Left ventricle myocardium superior (tissue), 1 donor: ENCODE measurements around the gene ZBTB7C. TPM values are rescaled to one million over a fixed set of nuclear protein-coding genes. Genes with fewer than 3 reads are reported as not detected.

Experiments
- ATAC-seq: fragments of 200-7000 bp; cut with Tn5 transposase; one replicate; pipeline ENCODE4 v1.9.1; 2020; ENCODE audit warnings: mild to moderate bottlenecking, moderate library complexity
- DNase-seq: peaks from one replicate; pipeline ENCODE4 v3.0.0-alpha.2; 2020
- intact Hi-C: fragments of 100-400 bp; cut with micrococcal nuclease; formaldehyde crosslinking; loops from one replicate; pipeline ENCODE4 v1.11.0; 2022
- total RNA-seq: library from RNA; stranded (reverse); fragmentation: NEBNext Ultra II Directional; extraction: Animal tissue kit (Norgen Biotek cat#: 25700); gene quantifications from one replicate; pipeline ENCODE4 v1.2.1, GENCODE V29; 2021
- donor health status: DM: no; HTN: yes; CAD: no; lungs with severe emphysema.

Gene ZBTB7C
- total RNA-seq, 1 donor from 2014 or later: 2.1 TPM

DNA sequence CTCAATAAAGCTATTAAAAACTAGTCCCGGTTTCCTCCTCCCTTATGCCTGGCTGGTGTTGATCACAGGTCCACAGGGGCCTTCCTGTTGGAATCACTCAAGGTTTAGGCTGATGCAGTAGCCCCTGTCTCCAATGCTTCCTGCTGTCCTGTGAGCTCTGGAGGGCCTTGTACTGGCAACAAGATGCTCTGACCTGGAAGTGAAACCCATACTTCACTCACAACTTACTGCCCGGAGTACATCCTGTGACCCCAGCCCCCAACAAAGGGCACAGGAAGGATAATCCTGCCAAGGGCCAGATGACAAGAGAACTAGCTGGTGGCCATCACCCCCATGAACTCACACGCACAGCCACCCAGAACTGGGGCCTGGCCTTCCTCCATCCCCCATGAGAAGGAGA is 50.3 kb downstream of the ZBTB7C start:
- intact Hi-C loops: no loop called here
- DNase-seq (no peak), ATAC-seq (no peak)

DNA sequence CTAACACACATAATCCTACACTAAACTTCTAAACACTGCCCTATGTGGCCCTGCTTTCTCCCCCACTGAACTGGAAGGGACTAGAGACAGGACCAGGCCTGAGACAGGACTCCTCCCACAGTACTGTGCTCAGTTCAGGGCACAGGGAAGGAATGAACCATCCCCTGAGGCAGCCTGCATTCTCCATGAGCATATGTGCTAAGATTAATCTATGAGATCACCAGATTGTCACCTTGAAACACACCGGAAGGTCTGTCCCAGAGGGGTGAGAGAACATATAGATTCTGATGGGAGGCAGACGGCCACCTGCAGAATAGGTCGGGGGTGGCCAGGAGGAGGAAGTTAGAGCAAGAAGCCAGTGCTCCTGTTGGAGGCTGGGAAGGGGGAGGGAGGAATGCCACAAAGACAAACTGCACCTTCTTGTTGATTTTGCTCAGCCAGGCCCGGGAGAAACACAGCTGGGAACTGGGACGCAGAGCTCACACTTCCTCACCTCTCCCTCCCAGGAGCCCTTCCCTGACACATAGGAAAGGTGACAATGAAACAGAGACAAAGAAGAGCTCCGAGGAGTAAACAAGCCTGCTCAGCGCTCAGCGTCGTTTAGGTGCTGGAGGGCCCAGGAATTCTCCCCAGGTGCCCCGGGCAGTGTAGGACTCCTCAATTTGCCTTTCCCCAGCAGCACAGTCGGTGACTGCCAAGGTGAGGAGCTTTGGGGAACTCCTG is 52.1 kb downstream of the ZBTB7C start:
- no peak for DNase-seq
- intact Hi-C loops: no loop called here
- ATAC-seq: no peak

- DNase-seq: no peak
- intact Hi-C loops: no loop called here
- ATAC-seq: no peak
These were observed 52.9 kb downstream of the ZBTB7C start for GRCh38 chr18:48356151-48356745.

GRCh38 chr18:48355276-48356115 is 53.7 kb downstream of the ZBTB7C start:
- intact Hi-C loops: no loop called here
- peak; percentile 33 for ATAC-seq

GRCh38 chr18:48354746-48355260 is 54.4 kb downstream of the ZBTB7C start:
- no peak for ATAC-seq
- no peak for DNase-seq
- intact Hi-C loops: no loop called here

More at GRCh38 chr18:48355276-48356115, 53.7 kb downstream of the ZBTB7C start:
- DNase-seq: no peak

DNA sequence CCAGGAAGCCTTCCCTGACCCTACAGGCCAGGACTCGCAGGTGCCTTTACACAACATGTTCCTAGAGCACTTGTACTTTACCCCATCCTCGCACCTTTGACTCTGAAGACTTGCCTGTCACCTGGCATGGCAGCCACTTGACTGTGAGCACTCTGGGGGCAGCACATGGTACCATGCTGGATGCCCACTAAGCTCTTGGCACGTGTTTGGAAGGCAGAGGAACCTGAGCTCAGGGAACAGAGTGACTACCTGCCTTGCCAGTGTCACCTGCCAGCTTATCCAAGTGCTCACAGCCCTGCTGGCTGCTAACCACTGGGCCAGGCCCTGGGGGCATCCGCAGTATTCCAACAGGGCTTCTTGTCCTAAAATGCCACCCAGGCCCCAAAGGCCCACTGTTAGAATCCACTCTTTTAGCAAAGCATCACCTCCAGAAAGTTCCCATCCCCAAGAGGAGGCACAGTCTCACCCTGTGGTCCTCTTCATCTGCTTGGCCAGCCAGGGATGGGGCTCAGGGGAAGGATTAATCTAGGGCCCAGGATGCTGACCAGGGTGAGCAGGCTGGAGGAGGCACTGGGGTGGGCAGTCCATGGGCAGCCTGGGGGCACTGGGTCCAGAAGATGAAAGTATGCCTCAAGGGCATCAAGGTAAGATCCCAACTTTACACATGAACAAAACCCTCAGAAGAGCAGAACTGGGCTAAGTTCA is 57.0 kb downstream of the ZBTB7C start:
- ATAC-seq (no peak), DNase-seq (no peak)
- intact Hi-C loops: no loop called here

DNA sequence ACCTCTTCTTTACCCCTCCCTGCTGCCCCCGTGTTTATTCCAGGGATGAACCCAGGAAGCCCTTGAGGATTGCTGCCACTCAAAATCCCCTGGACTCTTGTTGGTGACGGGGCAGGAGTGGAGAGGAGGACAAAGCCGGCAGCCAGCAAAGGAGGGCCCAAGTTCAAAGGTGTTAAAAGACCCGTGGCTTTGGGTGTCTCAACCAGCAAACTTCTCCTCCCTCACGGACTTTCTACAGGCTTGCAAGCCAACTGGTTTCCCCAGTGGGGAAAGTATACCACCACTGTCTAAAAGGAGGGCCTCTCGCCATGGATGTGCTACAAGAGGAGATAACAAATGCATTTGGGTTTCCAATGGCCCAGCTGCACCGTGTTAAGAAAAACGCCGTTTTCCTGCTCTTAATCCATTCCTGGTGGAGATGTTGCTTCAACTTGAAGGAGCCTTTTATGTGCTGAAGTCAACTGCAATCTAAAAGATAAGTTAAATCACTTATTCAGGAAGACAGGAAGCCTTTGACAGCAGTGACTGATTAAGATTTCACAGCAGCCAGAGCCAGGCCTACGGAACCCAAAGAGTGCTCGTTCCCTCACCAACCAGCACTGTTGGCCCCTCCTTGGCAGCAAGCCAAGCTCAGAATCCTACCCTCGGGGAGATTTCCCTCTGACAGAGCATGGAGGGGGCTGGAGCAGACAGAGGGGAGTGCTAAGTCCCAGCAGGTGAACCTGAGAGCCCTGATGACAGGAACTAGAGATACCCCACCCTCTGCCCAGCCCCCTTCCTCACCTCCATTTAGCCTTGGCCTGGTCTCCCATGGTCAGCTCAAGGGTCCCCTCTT is 57.8 kb downstream of the ZBTB7C start:
- intact Hi-C loops: no loop called here
- no peak for DNase-seq
- no peak for ATAC-seq

DNA sequence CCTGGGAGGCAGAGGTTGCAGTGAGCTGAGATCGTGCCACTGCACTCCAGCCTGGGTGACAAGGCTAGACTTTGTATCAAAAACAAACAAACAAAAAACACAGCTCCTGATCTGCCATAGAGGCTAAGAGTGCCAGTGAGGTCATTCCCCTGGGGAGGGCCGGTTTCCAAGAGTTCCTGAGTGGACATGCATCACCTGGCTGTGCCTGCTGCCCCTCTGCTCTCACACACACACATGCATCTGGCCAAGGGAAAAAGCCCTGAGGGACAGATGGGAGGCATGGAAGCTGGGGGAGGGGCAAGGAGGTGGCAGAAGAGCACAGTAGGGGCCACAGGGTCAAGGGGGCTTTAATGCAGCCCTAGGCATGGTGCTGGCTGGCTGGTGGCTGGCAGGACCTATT is 60.4 kb downstream of the ZBTB7C start:
- ATAC-seq (no peak), DNase-seq (no peak)
- intact Hi-C loops: loop anchor here (10.0 kb wide), 1 partner anchor 314 kb away; no protein-coding TSS in a partner anchor

GRCh38 chr18:48347756-48348326 is 61.3 kb downstream of the ZBTB7C start:
- DNase-seq (no peak), ATAC-seq (no peak)
- intact Hi-C loops: loop anchor here (10.0 kb wide), 1 partner anchor 313 kb away; no protein-coding TSS in a partner anchor

- peak; percentile 29 for ATAC-seq
- intact Hi-C loops: loop anchor here (10.0 kb wide), 1 partner anchor 311 kb away; no protein-coding TSS in a partner anchor
- DNase-seq: no peak
These were observed 63.6 kb downstream of the ZBTB7C start for GRCh38 chr18:48345596-48345995.

DNA sequence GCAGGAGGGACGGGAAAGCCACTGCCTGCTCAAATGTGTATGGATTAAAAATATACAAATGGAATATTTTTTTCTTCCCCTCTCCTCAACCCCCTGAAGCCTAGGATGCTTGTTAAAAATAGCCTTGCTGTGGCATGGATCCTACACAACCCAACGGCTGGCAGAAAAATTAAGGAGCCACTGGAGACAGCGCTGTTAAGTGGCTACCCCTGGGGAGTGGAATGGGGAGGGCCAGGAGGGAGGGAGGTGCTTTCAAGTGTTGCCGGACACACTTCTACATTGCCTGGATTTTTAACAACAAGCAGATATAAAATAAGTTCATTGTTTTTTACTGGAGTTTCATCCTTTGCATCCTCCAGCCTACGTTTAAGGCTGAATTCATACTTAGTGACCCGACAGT is 66.6 kb downstream of the ZBTB7C start:
- DNase-seq: no peak
- intact Hi-C loops: loop anchor here (10.0 kb wide), 1 partner anchor 308 kb away; no protein-coding TSS in a partner anchor
- ATAC-seq: peak; percentile 72

GRCh38 chr18:48342125-48342524 is 67.1 kb downstream of the ZBTB7C start:
- intact Hi-C loops: loop anchor here (10.0 kb wide), 1 partner anchor 307 kb away; no protein-coding TSS in a partner anchor
- ATAC-seq: peak; percentile 67
- DNase-seq: peak; percentile 47

- DNase-seq (no peak), ATAC-seq (no peak)
- intact Hi-C loops: loop anchor here (10.0 kb wide), 1 partner anchor 306 kb away; no protein-coding TSS in a partner anchor
These were observed 68.6 kb downstream of the ZBTB7C start for GRCh38 chr18:48340560-48340959.

DNA sequence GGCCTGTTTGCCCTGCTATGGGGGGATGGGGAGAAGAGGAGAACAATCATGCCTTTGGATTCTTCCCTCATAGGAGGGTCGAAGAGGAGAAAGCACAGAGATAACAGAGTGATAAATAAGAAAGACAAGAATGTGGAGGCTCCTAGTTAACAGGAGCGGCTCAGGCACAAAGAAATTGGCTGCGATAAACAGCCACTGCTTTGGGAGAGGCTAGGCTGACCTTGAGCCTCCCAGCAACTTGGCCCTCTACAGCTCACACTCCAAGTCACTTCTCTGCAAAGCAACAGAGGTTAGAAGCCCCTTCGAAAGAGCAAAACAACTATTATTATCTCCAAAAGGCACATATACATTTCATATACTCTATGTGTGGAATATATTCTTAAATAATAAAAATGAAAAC is 69.5 kb downstream of the ZBTB7C start:
- no peak for ATAC-seq
- intact Hi-C loops: loop anchor here (10.0 kb wide), 1 partner anchor 305 kb away; no protein-coding TSS in a partner anchor
- no peak for DNase-seq

- intact Hi-C loops: no loop called here
- no peak for ATAC-seq
- DNase-seq: no peak
These were observed 70.3 kb downstream of the ZBTB7C start for GRCh38 chr18:48338915-48339314.

DNA sequence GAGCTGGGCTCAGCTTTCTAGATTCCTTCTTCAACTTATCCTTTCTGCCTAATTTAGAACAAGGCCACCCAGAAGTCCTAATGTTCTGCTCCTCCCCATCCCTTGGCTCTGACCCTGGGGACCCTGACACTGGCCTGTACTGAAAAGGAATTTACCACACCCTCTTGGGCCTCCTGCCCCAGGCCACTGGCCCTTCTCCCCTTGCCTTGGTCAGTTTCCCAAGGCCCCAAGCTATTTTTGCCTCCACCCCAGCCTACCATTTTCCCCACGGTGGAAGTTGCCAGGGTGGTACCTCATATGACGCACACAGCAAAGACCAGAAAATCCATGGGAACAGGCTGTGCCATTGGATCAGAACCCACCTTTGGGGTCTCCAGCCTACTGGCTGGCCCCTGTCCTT is 72.1 kb downstream of the ZBTB7C start:
- ATAC-seq: no peak
- DNase-seq: no peak
- intact Hi-C loops: no loop called here

GRCh38 chr18:48336332-48336731 is 72.9 kb downstream of the ZBTB7C start:
- ATAC-seq: peak; percentile 36
- no peak for DNase-seq
- intact Hi-C loops: no loop called here

GRCh38 chr18:48335829-48336228 is 73.4 kb downstream of the ZBTB7C start:
- intact Hi-C loops: no loop called here

More at GRCh38 chr18:48335829-48336228, 73.4 kb downstream of the ZBTB7C start:
- ATAC-seq (no peak), DNase-seq (no peak)
